Measurements from ENCODE around the gene THSD4.

THSD4 gene

GRCh38 chr15:71747128-71748083 is 632.1 kb downstream of the THSD4 start:
- DNase-seq = no peak

GRCh38 chr15:71748293-71748718 is 633.0 kb downstream of the THSD4 start:
- DNase-seq = no peak

- no peak for DNase-seq
These were observed 634.2 kb downstream of the THSD4 start for GRCh38 chr15:71749500-71749899.

GRCh38 chr15:71752128-71752527 is 636.9 kb downstream of the THSD4 start:
- DNase-seq = no peak

- DNase-seq = no peak
These were observed 637.5 kb downstream of the THSD4 start for GRCh38 chr15:71752604-71753289.

GRCh38 chr15:71753346-71753745 is 638.1 kb downstream of the THSD4 start:
- DNase-seq = no peak

- DNase-seq = no peak
These were observed 639.4 kb downstream of the THSD4 start for GRCh38 chr15:71754660-71755059.

- DNase-seq = no peak
These were observed 640.1 kb downstream of the THSD4 start for GRCh38 chr15:71755092-71755970.

GRCh38 chr15:71756599-71757352 is 641.5 kb downstream of the THSD4 start:
- DNase-seq = no peak

- no peak for DNase-seq
These were observed 642.7 kb downstream of the THSD4 start for GRCh38 chr15:71757741-71758530.

GRCh38 chr15:71758711-71759110 is 643.4 kb downstream of the THSD4 start:
- no peak for DNase-seq

- DNase-seq = no peak
These were observed 645.6 kb downstream of the THSD4 start for GRCh38 chr15:71760852-71761251.

- DNase-seq = peak; percentile 86
These were observed 646.4 kb downstream of the THSD4 start for GRCh38 chr15:71761649-71762048.

GRCh38 chr15:71768184-71768583 is 652.9 kb downstream of the THSD4 start:
- no peak for DNase-seq

GRCh38 chr15:71773206-71773859 is 658.1 kb downstream of the THSD4 start:
- DNase-seq = no peak

- no peak for DNase-seq
These were observed 660.6 kb downstream of the THSD4 start for GRCh38 chr15:71775856-71776255.

GRCh38 chr15:71776304-71776703 is 661.0 kb downstream of the THSD4 start:
- DNase-seq = no peak

- no peak for DNase-seq
These were observed 662.1 kb downstream of the THSD4 start for GRCh38 chr15:71777216-71777943.

- no peak for DNase-seq
These were observed 664.0 kb downstream of the THSD4 start for GRCh38 chr15:71779073-71779797.

Measured in islet precursor cell (in vitro differentiated cells).